ENCODE data around the gene RACGAP1. TPM values are rescaled to one million over a fixed set of nuclear protein-coding genes. Genes with fewer than 3 reads are reported as not detected.

The RACGAP1 gene
- total RNA-seq, 1 donor from 2014 or later = 5.6 TPM

GRCh38 chr12:49966511-49967041 lies 58.7 kb downstream of the RACGAP1 start:
- DNase-seq = no peak
- ATAC-seq (ENCODE audit: poor library complexity) = no peak
- intact Hi-C loops (cut with DNase I) = loop anchor here (2.0 to 5.0 kb wide), 2 partner anchors 90 to 106 kb away; partner anchors contain the start of gene ASIC1

- no peak for DNase-seq
- intact Hi-C loops (cut with DNase I) = loop anchor here (2.0 to 5.0 kb wide), 2 partner anchors 91 to 106 kb away; partner anchors contain the start of gene ASIC1
- ATAC-seq (ENCODE audit: poor library complexity) = no peak
Observed at GRCh38 chr12:49965836-49966235, 59.5 kb downstream of the RACGAP1 start.

- DNase-seq = no peak
- intact Hi-C loops (cut with DNase I) = loop anchor here (5.0 kb wide), 1 partner anchor 107 kb away; no protein-coding TSS in a partner anchor
- ATAC-seq (ENCODE audit: poor library complexity) = no peak
Observed at GRCh38 chr12:49964849-49965624, 60.3 kb downstream of the RACGAP1 start.

- intact Hi-C loops (cut with DNase I) = no loop called here
Observed at GRCh38 chr12:49963976-49964815, 61.1 kb downstream of the RACGAP1 start.

GRCh38 chr12:49962861-49963765 lies 62.2 kb downstream of the RACGAP1 start:
- DNase-seq (peak; percentile 80), ATAC-seq (ENCODE audit: poor library complexity) (peak; percentile 58)
- intact Hi-C loops (cut with DNase I) = no loop called here

More at GRCh38 chr12:49963976-49964815, 61.1 kb downstream of the RACGAP1 start:
- ATAC-seq (ENCODE audit: poor library complexity) (no peak), DNase-seq (no peak)

- intact Hi-C loops (cut with DNase I) = no loop called here
- no peak for DNase-seq
- ATAC-seq (ENCODE audit: poor library complexity) = no peak
Observed at GRCh38 chr12:49961993-49962764, 63.1 kb downstream of the RACGAP1 start.

GRCh38 chr12:49961111-49961922 lies 64.0 kb downstream of the RACGAP1 start, which contains the start of gene AQP5:
Gene AQP5, plus strand, starts transcription at chr12:49961872. Its CDS starts 146 bp downstream, at chr12:49962018.
- DNase-seq = no peak
- intact Hi-C loops (cut with DNase I) = no loop called here
- ATAC-seq (ENCODE audit: poor library complexity) = no peak

GRCh38 chr12:49960474-49961110 lies 64.7 kb downstream of the RACGAP1 start:
- ATAC-seq (ENCODE audit: poor library complexity) (no peak), DNase-seq (no peak)
- intact Hi-C loops (cut with DNase I) = no loop called here

- ATAC-seq (ENCODE audit: poor library complexity) = no peak
- DNase-seq = no peak
- intact Hi-C loops (cut with DNase I) = no loop called here
Observed at GRCh38 chr12:49959685-49960473, 65.4 kb downstream of the RACGAP1 start.

GRCh38 chr12:49957570-49957967 lies 67.7 kb downstream of the RACGAP1 start:
- DNase-seq (no peak), ATAC-seq (ENCODE audit: poor library complexity) (no peak)
- intact Hi-C loops (cut with DNase I) = no loop called here

- ATAC-seq (ENCODE audit: poor library complexity) (no peak), DNase-seq (no peak)
- intact Hi-C loops (cut with DNase I) = no loop called here
Observed at GRCh38 chr12:49956663-49957569, 68.4 kb downstream of the RACGAP1 start.

GRCh38 chr12:49955899-49956662 lies 69.2 kb downstream of the RACGAP1 start:
- intact Hi-C loops (cut with DNase I) = no loop called here
- ATAC-seq (ENCODE audit: poor library complexity) = no peak
- no peak for DNase-seq

GRCh38 chr12:49954863-49955830 lies 70.1 kb downstream of the RACGAP1 start:
- ATAC-seq (ENCODE audit: poor library complexity) = peak; percentile 28

More at GRCh38 chr12:49954863-49955830, 70.1 kb downstream of the RACGAP1 start:
- intact Hi-C loops (cut with DNase I) = no loop called here
- DNase-seq = no peak

All from Right ventricle myocardium superior (tissue), 1 donor.